PFSK-1 (cell line): Measurements from ENCODE around the gene HTT.
A peak's percentile ranks its signal among the peaks of the same experiment; 100 is the strongest.

Experiments used
- FOXP2 ChIP-seq: optimal IDR thresholded peaks from 2 replicates; pipeline ENCODE3; 2011; ENCODE audit warnings: borderline replicate concordance, control low read depth, inconsistent platforms; ENCODE audit not compliant: insufficient read depth; ENCODE audit errors: extremely low read length, extremely low read depth
- POLR2AphosphoS5 ChIP-seq: IDR thresholded peaks from 2 replicates; pipeline ENCODE4 v1.6.1; 2012; ENCODE audit warnings: low read depth, mild to moderate bottlenecking, control low read depth, low read length, moderate library complexity
- REST ChIP-seq, 2 experiments: IDR thresholded peaks; 2 replicates each; pipeline versions ENCODE4 v1.6.1 to v1.8.0; 2011 to 2012; ENCODE audit warnings: low read depth in 2 of 2, low read length in 2 of 2, control low read depth in 1 of 2, inconsistent platforms in 1 of 2, mild to moderate bottlenecking in 1 of 2, moderate library complexity in 1 of 2; ENCODE audit not compliant: insufficient read depth in 1 of 2

- TF ChIP-seq POLR2AphosphoS5 (no peak), REST (IDR thresholded peaks at IDR 0.05; ENCODE audit: insufficient read depth in 1 of 2, low read depth in 2 of 2, low read length in 2 of 2) (peak in 1 of 2 experiments; percentile 75; a peak in 2 of 4 replicates), FOXP2 (no peak)
Observed at GRCh38 chr4:3062471-3062870, 12.0 kb upstream of the HTT start.
